Measurements from ENCODE around the gene MED31.

DNA sequence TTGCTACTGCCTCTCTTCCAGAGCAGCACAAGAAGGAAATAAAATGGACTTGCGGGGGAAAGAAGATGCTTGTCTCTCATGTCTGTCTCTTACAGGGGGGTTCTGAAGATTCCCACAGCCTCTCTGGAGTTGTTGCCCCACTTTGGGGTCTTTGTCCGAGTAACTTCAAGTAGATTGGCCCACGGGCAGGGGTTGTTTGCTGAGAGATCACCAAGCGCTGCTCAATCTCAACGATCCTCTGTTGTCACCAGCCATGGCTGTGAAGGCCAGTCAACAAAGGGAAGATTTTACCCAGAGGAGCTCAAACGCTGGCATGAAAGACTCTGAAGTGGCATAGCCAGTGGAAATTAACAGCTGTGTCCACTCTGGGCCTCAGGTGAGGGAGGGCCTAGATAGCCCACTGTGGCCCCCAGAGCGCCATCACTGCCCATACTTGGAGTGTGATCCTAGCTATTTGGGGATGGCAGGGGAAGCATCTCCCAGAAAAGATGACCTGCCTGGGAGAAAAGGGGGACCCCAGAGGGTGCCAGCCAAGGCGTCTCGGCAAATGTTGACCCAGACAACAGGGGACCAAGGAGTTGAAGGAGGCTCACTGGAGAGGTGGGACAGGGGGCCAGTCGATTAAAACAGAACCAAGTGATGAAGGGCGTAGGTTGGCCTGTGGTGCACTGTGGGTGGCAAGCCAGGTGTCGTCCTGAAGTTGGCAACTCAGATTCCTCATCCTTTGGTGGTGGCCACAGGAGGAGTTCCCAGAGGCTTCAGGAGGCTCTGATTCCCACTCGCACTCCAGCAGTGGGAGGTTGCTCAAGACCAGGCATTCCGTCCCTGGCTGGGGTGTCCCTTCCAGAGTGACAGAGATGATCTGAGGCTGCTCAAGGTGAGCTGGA lies 33.7 kb upstream of the MED31 start:
- TF ChIP-seq, protein P1, sequence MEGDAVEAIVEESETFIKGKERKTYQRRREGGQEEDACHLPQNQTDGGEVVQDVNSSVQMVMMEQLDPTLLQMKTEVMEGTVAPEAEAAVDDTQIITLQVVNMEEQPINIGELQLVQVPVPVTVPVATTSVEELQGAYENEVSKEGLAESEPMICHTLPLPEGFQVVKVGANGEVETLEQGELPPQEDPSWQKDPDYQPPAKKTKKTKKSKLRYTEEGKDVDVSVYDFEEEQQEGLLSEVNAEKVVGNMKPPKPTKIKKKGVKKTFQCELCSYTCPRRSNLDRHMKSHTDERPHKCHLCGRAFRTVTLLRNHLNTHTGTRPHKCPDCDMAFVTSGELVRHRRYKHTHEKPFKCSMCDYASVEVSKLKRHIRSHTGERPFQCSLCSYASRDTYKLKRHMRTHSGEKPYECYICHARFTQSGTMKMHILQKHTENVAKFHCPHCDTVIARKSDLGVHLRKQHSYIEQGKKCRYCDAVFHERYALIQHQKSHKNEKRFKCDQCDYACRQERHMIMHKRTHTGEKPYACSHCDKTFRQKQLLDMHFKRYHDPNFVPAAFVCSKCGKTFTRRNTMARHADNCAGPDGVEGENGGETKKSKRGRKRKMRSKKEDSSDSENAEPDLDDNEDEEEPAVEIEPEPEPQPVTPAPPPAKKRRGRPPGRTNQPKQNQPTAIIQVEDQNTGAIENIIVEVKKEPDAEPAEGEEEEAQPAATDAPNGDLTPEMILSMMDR (conservative IDR thresholded peaks at IDR 0.05) = no peak
- TF ChIP-seq ZFX (IDR thresholded peaks at IDR 0.05) = no peak
